Keratinocyte (primary cell): ENCODE data around the gene MANF. TPM values are rescaled to one million over a fixed set of nuclear protein-coding genes. Genes with fewer than 3 reads are reported as not detected.

Experiments used
- DNase-seq: peaks from one replicate; pipeline ENCODE4 v3.0.0-alpha.2; 2011; ENCODE audit warnings: low read depth, missing footprints, low spot score
- FAIRE-seq: peaks from 2 replicates; lab custom pipeline; 2011; peaks lifted over from hg19 to GRCh38; lab: Jason Lieb, UNC
- H2AFZ ChIP-seq: 2 replicates; pipeline ENCODE4 v1.6.0; 2012; ENCODE audit warnings: low read length, control low read depth, inconsistent platforms; ENCODE audit not compliant: control insufficient read depth
- H3K27ac ChIP-seq: 2 replicates; pipeline ENCODE4 v1.5.1; 2011; ENCODE audit warnings: low read length; ENCODE audit not compliant: control insufficient read depth, insufficient read depth
- H3K27me3 ChIP-seq: 3 replicates; pipeline ENCODE4 v1.6.0; 2011; ENCODE audit warnings: low read length; ENCODE audit not compliant: control insufficient read depth, insufficient read depth; ENCODE audit errors: extremely low read depth
- H3K36me3 ChIP-seq, 2 experiments: 2 replicates in 1 of 2; 3 replicates in 1 of 2; pipeline ENCODE4 v1.5.1; 2011; ENCODE audit warnings: low read length in 2 of 2, mild to moderate bottlenecking in 1 of 2; ENCODE audit not compliant: control insufficient read depth in 2 of 2, insufficient read depth in 2 of 2; ENCODE audit errors: extremely low read depth in 1 of 2
- H3K4me1 ChIP-seq: 3 replicates; pipeline ENCODE4 v1.5.1; 2011; ENCODE audit warnings: low read length; ENCODE audit not compliant: control insufficient read depth, insufficient read depth; ENCODE audit errors: extremely low read depth
- H3K4me2 ChIP-seq: 3 replicates; pipeline ENCODE4 v1.6.0; 2011; ENCODE audit warnings: low read depth, low read length; ENCODE audit not compliant: control insufficient read depth, insufficient read depth; ENCODE audit errors: extremely low read depth
- H3K4me3 ChIP-seq, 3 experiments: fragments of 200-600 bp in 1 of 3; sonication (generic) in 1 of 3; 2 replicates in 2 of 3; 3 replicates in 1 of 3; pipeline ENCODE4 v1.5.1; 2011 to 2016; ENCODE audit warnings: low read length in 3 of 3, mild to moderate bottlenecking in 3 of 3, control low read depth in 2 of 3, inconsistent platforms in 1 of 3, low read depth in 1 of 3, mixed read lengths in 1 of 3, mixed run types in 1 of 3, moderate library complexity in 1 of 3; ENCODE audit not compliant: control insufficient read depth in 2 of 3, insufficient read depth in 2 of 3; ENCODE audit errors: extremely low read depth in 1 of 3
- H3K79me2 ChIP-seq: 2 replicates; pipeline ENCODE4 v1.6.0; 2012; ENCODE audit warnings: low read length; ENCODE audit not compliant: control insufficient read depth, insufficient read depth
- H3K9ac ChIP-seq: 3 replicates; pipeline ENCODE4 v1.6.0; 2011; ENCODE audit warnings: low read length; ENCODE audit not compliant: control insufficient read depth, insufficient read depth; ENCODE audit errors: extremely low read depth
- H3K9me1 ChIP-seq: 3 replicates; pipeline ENCODE4 v1.6.0; 2011; ENCODE audit warnings: low read length; ENCODE audit not compliant: control insufficient read depth, insufficient read depth; ENCODE audit errors: extremely low read depth
- H3K9me3 ChIP-seq: 2 replicates; pipeline ENCODE4 v1.5.1; 2012; ENCODE audit warnings: low read depth, low read length; ENCODE audit not compliant: control insufficient read depth
- H4K20me1 ChIP-seq: 3 replicates; pipeline ENCODE4 v1.6.0; 2011; ENCODE audit warnings: low read length; ENCODE audit not compliant: control insufficient read depth, insufficient read depth; ENCODE audit errors: extremely low read depth
- EZH2 ChIP-seq: IDR thresholded peaks from one replicate; pipeline ENCODE4 v1.6.1; 2012; ENCODE audit warnings: inconsistent platforms, mild to moderate bottlenecking, low read length, moderate library complexity
- dilution Hi-C: fragments of 300-500 bp; cut with MboI; formaldehyde crosslinking; loops from one replicate; pipeline ENCODE4 v1.7.0; 2020; ENCODE audit warnings: low sequenced_read_pairs; ENCODE audit not compliant: extremely low pct_ligation_motif_present
- polyA plus RNA-seq, 5 experiments: library from polyadenylated mRNA; depleted of rRNA in 3 of 5; stranded (reverse) in 3 of 5; stranded (forward) in 1 of 5; unstranded in 1 of 5; fragments of >200 nt; gene quantifications; 1 replicate in 1 of 5; 2 replicates in 3 of 5; 3 replicates in 1 of 5; pipeline versions ENCODE4 v1.2.1 to v1.2.3, GENCODE V29; 2011 to 2012; ENCODE audit warnings: missing spikeins in 2 of 5, low read depth in 1 of 5, low replicate concordance in 1 of 5
- TF ChIP-seq, protein P1 (sequence below), 3 experiments: IDR thresholded peaks in 1 of 3; conservative IDR thresholded peaks in 1 of 3; optimal IDR thresholded peaks in 1 of 3; 2 replicates in 2 of 3; 3 replicates in 1 of 3; pipeline versions ENCODE3 to v1.5.1; 2011; ENCODE audit warnings: low read length in 3 of 3, mild to moderate bottlenecking in 3 of 3, moderate library complexity in 2 of 3, control low read depth in 1 of 3, inconsistent platforms in 1 of 3; ENCODE audit not compliant: insufficient read depth in 2 of 3; ENCODE audit errors: extremely low read depth in 1 of 3

MANF gene
- polyA plus RNA-seq, 1 donor (not counting 4 experiments of a cell fraction or from before 2014, with no cell fraction given): 143 TPM

DNA sequence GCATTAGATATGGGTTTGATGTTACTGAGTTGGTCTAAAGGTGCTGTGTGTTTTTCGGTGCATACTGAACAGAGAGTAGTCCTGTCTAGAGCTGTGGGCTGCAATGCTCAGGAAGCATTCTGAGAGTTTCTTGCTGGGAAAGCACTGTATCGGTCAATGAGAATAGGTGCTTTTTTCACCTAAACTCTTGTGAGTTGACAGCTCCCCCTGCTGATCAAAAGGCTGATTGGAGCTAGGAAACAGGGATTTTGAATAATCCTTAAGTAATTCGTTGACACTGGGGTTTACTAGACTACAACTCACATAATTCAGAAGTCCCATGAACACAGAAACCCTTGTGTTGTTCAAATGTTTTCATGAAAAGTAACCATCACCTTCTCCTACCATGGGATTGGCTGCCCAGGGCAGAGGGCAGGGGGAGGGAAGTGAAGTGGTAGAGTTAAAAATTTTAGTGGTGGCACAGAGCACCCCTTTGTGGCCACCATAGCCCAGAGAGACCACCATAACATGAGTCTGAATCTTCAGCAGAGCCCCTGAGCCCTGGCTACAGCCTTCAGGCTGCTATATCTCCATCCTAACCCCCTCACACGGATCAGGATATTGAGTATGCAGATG lies 13.0 kb upstream of the MANF start:
- H3K79me2 ChIP-seq: no peaks in the 10 kb centered on the region
- no peak overlapping the region for H3K4me3 ChIP-seq
- TF ChIP-seq, protein P1, sequence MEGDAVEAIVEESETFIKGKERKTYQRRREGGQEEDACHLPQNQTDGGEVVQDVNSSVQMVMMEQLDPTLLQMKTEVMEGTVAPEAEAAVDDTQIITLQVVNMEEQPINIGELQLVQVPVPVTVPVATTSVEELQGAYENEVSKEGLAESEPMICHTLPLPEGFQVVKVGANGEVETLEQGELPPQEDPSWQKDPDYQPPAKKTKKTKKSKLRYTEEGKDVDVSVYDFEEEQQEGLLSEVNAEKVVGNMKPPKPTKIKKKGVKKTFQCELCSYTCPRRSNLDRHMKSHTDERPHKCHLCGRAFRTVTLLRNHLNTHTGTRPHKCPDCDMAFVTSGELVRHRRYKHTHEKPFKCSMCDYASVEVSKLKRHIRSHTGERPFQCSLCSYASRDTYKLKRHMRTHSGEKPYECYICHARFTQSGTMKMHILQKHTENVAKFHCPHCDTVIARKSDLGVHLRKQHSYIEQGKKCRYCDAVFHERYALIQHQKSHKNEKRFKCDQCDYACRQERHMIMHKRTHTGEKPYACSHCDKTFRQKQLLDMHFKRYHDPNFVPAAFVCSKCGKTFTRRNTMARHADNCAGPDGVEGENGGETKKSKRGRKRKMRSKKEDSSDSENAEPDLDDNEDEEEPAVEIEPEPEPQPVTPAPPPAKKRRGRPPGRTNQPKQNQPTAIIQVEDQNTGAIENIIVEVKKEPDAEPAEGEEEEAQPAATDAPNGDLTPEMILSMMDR (optimal IDR thresholded peaks at IDR 0.05 in 1 of 3, IDR thresholded peaks at IDR 0.05 in 1 of 3, conservative IDR thresholded peaks at IDR 0.05 in 1 of 3; ENCODE audit: extremely low read depth in 1 of 3, insufficient read depth in 2 of 3, low read length in 3 of 3): peak; percentile 57 to 72 (median 58)
- TF ChIP-seq EZH2: no peak
- FAIRE-seq (peak; percentile 69), DNase-seq (no peak)
- H3K9ac ChIP-seq: no peak overlapping the region
- dilution Hi-C loops: loop anchor here (25.0 kb wide), 1 partner anchor 260 kb away; no protein-coding TSS in a partner anchor
- H3K9me1 ChIP-seq: no peaks in the 10 kb centered on the region
- peaks cover 1% of the 10 kb centered on the region for H3K9me3 ChIP-seq
- no peak overlapping the region for H3K4me2 ChIP-seq
- peaks cover 6% of the 10 kb centered on the region for H3K27me3 ChIP-seq
- H4K20me1 ChIP-seq: no peaks in the 10 kb centered on the region
- no peaks in the 10 kb centered on the region for H3K36me3 ChIP-seq
- no peak overlapping the region for H2AFZ ChIP-seq
- no peak overlapping the region for H3K27ac ChIP-seq
- no peaks in the 10 kb centered on the region for H3K4me1 ChIP-seq

DNA sequence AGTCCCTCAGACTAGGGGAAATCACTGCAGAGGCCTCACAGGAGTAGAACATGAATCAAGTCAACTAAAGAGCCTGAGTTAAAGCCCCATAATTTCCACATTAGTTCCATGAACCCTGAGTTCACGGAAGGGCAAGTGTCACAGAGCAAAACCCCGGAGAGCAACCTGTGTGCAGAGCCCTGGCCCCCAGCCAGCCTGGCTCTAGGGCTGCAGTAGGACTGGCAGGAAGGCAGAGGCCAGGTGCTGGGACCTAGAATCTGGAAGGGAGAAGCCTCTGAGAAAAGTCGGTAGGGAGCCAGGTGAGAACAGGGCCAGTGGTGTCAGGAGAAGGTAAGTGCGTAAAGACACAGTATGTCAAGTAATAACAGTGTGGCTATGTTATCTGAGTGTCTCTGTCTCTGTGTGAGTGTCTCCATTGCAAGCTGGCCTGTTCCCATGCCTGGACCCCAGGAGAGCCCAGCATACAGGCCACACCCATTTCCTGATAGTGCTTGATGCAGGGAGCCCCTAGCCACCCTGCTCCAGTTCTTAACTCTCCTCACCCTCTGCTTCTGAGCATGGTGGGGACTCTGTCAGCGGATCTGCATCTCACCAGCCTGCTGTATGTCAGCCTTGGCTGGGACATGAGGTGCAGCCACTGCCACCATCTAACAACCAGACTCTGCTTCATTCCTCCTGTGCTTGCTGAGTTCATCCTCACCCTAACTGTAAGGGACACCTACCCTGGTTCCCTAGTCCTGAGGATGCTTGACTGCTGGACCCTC lies 11.3 kb upstream of the MANF start:
- no peaks in the 10 kb centered on the region for H3K79me2 ChIP-seq
- H3K27ac ChIP-seq: no peak overlapping the region
- H3K9ac ChIP-seq: no peak overlapping the region
- no peak overlapping the region for H2AFZ ChIP-seq
- H3K9me3 ChIP-seq: no peaks in the 10 kb centered on the region
- no peaks in the 10 kb centered on the region for H3K9me1 ChIP-seq
- H3K27me3 ChIP-seq: peaks cover 6% of the 10 kb centered on the region
- H4K20me1 ChIP-seq: no peaks in the 10 kb centered on the region
- FAIRE-seq (no peak), DNase-seq (no peak)
- no peak overlapping the region for H3K4me3 ChIP-seq
- TF ChIP-seq EZH2: no peak
- TF ChIP-seq, protein P1 (optimal IDR thresholded peaks at IDR 0.05 in 1 of 3, IDR thresholded peaks at IDR 0.05 in 1 of 3, conservative IDR thresholded peaks at IDR 0.05 in 1 of 3; ENCODE audit: extremely low read depth in 1 of 3, insufficient read depth in 2 of 3, low read length in 3 of 3): no peak
- dilution Hi-C loops: loop anchor here (25.0 kb wide), 1 partner anchor 262 kb away; no protein-coding TSS in a partner anchor
- H3K4me2 ChIP-seq: no peak overlapping the region
- H3K4me1 ChIP-seq: no peaks in the 10 kb centered on the region
- no peaks in the 10 kb centered on the region for H3K36me3 ChIP-seq
